HG03095 (cell line): ENCODE measurements around the gene ZNF502.
A peak's percentile ranks its signal among the peaks of the same experiment; 100 is the strongest.
"Not testable (repeated sequence)": the region's sequence is repeated elsewhere in the genome, so short reads cannot be mapped to it uniquely, and the experiment has no call there.

ENCODE experiments used
- ATAC-seq: cut with Tn5 transposase; IDR thresholded peaks from one replicate; pipeline ENCODE4 v1.9.1; 2021; ENCODE audit warnings: moderate library complexity; ENCODE audit not compliant: unreplicated experiment

ZNF502 gene

GRCh38 chr3:44712455-44713075, at the start of gene ZNF502:
ZNF502 (plus strand) TSS chr3:44712660; CDS start chr3:44720262, 7,602 bp downstream.
- ATAC-seq, result no peak

GRCh38 chr3:44665173-44665572, 47.3 kb upstream of the ZNF502 start:
- no peak for ATAC-seq

- ATAC-seq, result no peak
Measured at GRCh38 chr3:44666346-44666745, 46.1 kb upstream of the ZNF502 start.

GRCh38 chr3:44669760-44670159, 42.7 kb upstream of the ZNF502 start:
- no peak for ATAC-seq

GRCh38 chr3:44673466-44673865, 39.0 kb upstream of the ZNF502 start:
- not testable (repeated sequence) for ATAC-seq

- no peak for ATAC-seq
Measured at GRCh38 chr3:44674211-44674610, 38.2 kb upstream of the ZNF502 start.

- ATAC-seq, result no peak
Measured at GRCh38 chr3:44678480-44679116, 33.9 kb upstream of the ZNF502 start.

- ATAC-seq, result no peak
Measured at GRCh38 chr3:44680921-44681455, 31.5 kb upstream of the ZNF502 start.

- ATAC-seq, result no peak
Measured at GRCh38 chr3:44682182-44682896, 30.1 kb upstream of the ZNF502 start.

GRCh38 chr3:44685128-44685800, 27.2 kb upstream of the ZNF502 start:
- ATAC-seq, result peak; percentile 93

GRCh38 chr3:44687898-44688297, 24.6 kb upstream of the ZNF502 start:
- ATAC-seq, result no peak

- ATAC-seq, result no peak
Measured at GRCh38 chr3:44721231-44722102, 9.0 kb downstream of the ZNF502 start.

GRCh38 chr3:44722103-44722401, 9.6 kb downstream of the ZNF502 start:
- ATAC-seq, result no peak

GRCh38 chr3:44729384-44729910, 17.0 kb downstream of the ZNF502 start, which contains the start of gene ZNF501:
ZNF501 (plus strand) TSS chr3:44729635; CDS start chr3:44734422, 4,787 bp downstream.
- peak; percentile 89 for ATAC-seq

- ATAC-seq, result no peak
Measured at GRCh38 chr3:44734646-44735168, 22.2 kb downstream of the ZNF502 start.

GRCh38 chr3:44761101-44761423, 48.6 kb downstream of the ZNF502 start:
- no peak for ATAC-seq

- ATAC-seq, result peak; percentile 80
Measured at GRCh38 chr3:44761424-44762169, 49.1 kb downstream of the ZNF502 start, which contains the start of the genes KIAA1143 and KIF15. KIAA1143 (minus strand) TSS chr3:44761619; CDS start chr3:44761602, 17 bp downstream. KIF15 (plus strand) TSS chr3:44761794; CDS start chr3:44761866, 72 bp downstream.

GRCh38 chr3:44762170-44762677, 49.8 kb downstream of the ZNF502 start:
- ATAC-seq, result no peak

- ATAC-seq, result no peak
Measured at GRCh38 chr3:44762690-44763089, 50.2 kb downstream of the ZNF502 start.
